ENCODE measurements around the gene WDR64. TPM values are rescaled to one million over a fixed set of nuclear protein-coding genes. Genes with fewer than 3 reads are reported as not detected.
A peak's percentile ranks its signal among the peaks of the same experiment; 100 is the strongest.

The WDR64 gene
- total and polyA plus RNA-seq, 2 of the 13 experiments (the other 11 are each of a cell fraction or from before 2014, with no cell fraction given) = not detected

GRCh38 chr1:241638099-241638682 is 13.9 kb upstream of the WDR64 start:
- H3K27ac ChIP-seq (ENCODE audit: extremely low read length, insufficient read depth, low read length) = no peak overlapping the region
- H3K9me3 ChIP-seq (ENCODE audit: low read length) = no peaks in the 10 kb centered on the region
- H3K4me3 ChIP-seq (replicated peaks in 1 of 3; ENCODE audit: insufficient read depth in 1 of 3, low read depth in 2 of 3, low read length in 3 of 3) = peak overlapping the region; percentile 33 to 99 (median 85); a peak in 5 of 6 replicates
- H2AFZ ChIP-seq (ENCODE audit: low read length) = no peak overlapping the region
- H3K4me1 ChIP-seq (ENCODE audit: insufficient read depth, low read length) = peaks cover 47% of the 10 kb centered on the region
- peak overlapping the region; percentile 38 for H3K9ac ChIP-seq (ENCODE audit: insufficient read depth, low read depth, low read length)
- ChIA-PET POLR2A (no interaction called here), CTCF (ENCODE audit: low intra/inter-chr PET ratio, low total read pairs) (no interaction called here)
- no peaks in the 10 kb centered on the region; a peak in 1 of 5 replicates for H3K27me3 ChIP-seq (ENCODE audit: control insufficient read depth in 1 of 2, insufficient read depth in 2 of 2, low read length in 2 of 2)
- H3K79me2 ChIP-seq (ENCODE audit: insufficient read depth, low read length) = peaks cover 24% of the 10 kb centered on the region
- FAIRE-seq (no peak), DNase-seq (ENCODE audit: low spot score) (no peak), ATAC-seq (no peak)
- 69% methylated on average over 5 of the region's 5 CpGs for WGBS (ENCODE audit: low lambda C conversion rate)
- H3K4me2 ChIP-seq (ENCODE audit: low read depth, low read length) = peak overlapping the region; percentile 77
- in situ Hi-C loops (cut with HindIII; ENCODE audit: extremely low pct_ligation_motif_present, low pct_unique_long_range_greater_than_20kb) (loop anchor here (10.0 kb wide), 1 partner anchor 113 kb away; no protein-coding TSS in a partner anchor), intact Hi-C loops (cut with micrococcal nuclease; ENCODE audit: unreplicated experiment) (no loop called here)
- peaks cover 6% of the 10 kb centered on the region; the same call in 1 of the 2 replicates for H4K20me1 ChIP-seq (ENCODE audit: insufficient read depth, low read length)
- H3K36me3 ChIP-seq (replicated peaks in 1 of 2; ENCODE audit: control insufficient read depth in 1 of 2, insufficient read depth in 2 of 2, low read length in 2 of 2) = peaks cover 2 to 18% of the 10 kb centered on the region in 2 experiments; a peak in 4 of 5 replicates
- BruUV-seq (replicated peaks) = no TSS peak
- TF ChIP-seq STAT6 (CRISPR knock-in tag; IDR thresholded peaks at IDR 0.05; ENCODE audit: borderline replicate concordance) = no peak
- TF ChIP-seq ZBTB39 (CRISPR knock-in tag; IDR thresholded peaks at IDR 0.05) = no peak
- TF ChIP-seq NFE2L2 (IDR thresholded peaks at IDR 0.05; ENCODE audit: low read length) = no peak
- no peak for TF ChIP-seq SNAPC4 (CRISPR knock-in tag; IDR thresholded peaks at IDR 0.05)
- no peak for TF ChIP-seq CAMTA2 (CRISPR knock-in tag; IDR thresholded peaks at IDR 0.05; ENCODE audit: borderline replicate concordance)
- TF ChIP-seq ZNF7 (CRISPR knock-in tag; IDR thresholded peaks at IDR 0.05) = no peak
- no peak for TF ChIP-seq KLF12 (CRISPR knock-in tag; IDR thresholded peaks at IDR 0.05; ENCODE audit: borderline replicate concordance)
- no peak for TF ChIP-seq ZBTB43 (CRISPR knock-in tag; conservative IDR thresholded peaks at IDR 0.05)
- no peak for TF ChIP-seq FLYWCH1 (CRISPR knock-in tag; IDR thresholded peaks at IDR 0.05)
- no peak for TF ChIP-seq SUZ12 (IDR thresholded peaks at IDR 0.05; ENCODE audit: low read depth, low read length)
- no peak for TF ChIP-seq IKZF5 (CRISPR knock-in tag; IDR thresholded peaks at IDR 0.05)
